Activated CD8-positive, alpha-beta memory T cell treated with anti-CD3 and anti-CD28 coated beads for 48 hours (primary cell): ENCODE measurements around the gene TNS3.

Experiments
- DNase-seq, 3 experiments: peaks; one replicate each; pipeline ENCODE4 v3.0.0-alpha.2; 2020; ENCODE audit warnings: low read depth in 2 of 3, low spot score in 2 of 3

Gene TNS3

DNA sequence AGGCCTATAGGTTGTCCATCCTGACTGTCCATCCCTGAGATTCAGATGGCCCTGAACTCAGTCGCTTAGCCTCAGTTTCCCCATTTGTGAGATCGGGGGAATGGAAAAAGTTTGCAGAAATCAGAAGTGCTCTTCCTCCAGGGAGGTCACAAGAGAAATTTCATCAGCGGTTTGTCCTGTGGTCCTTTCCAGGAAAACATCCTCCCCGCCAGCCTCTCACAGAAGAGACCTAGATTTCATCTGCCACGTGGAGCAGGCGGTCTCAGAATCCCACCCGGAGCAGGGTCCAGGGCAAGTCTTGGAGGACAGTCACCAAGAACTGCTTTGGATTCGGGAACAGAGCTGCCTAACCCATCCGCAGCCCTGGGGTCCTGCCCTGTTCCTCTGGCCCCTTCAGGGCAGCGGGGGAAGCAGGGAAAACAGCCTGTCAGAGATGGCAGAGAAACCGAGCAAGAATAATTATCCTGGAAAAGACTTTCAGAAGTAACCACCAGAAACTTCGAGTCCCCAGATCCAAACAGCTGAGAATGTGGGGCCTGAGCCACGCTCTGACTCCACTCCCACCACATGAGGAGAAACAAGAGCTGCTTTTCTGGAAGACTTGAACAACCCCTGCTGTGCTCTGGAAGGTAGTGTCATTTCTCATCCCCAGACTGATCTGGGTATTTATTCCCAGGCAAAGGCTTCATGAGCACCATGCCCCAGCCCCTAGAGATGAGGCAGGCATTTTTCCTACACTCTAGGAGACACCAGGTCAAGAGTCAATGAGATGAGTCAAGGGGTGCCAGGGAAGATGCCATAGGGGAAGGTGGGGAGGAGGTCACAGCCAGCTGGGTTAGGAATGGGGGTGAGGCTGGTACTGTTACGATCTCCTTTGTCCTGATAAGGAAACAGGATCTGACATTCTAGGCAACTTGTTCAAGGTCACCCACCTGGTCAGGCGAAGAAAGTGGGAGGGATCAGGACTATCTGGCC lies 1.1 kb upstream of the TNS3 start:
- DNase-seq, result no peak

DNA sequence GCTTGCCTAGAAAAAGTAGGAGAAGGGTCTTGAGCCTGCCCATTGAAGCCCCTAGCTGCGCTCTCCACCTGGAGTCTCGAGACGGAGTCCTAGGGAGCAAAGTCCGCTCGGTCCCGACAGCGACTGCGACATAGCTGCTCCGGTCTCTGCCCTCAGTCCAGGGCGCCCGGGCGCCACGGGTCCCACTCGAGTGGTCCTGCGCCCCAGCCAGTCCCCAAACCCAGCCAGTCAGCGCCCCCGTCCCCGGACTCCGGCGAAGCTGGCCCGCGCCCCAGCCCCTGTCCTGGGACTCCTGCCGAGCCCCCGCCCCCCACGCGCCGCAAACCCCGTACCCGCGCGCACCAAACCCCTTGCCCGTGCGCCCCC lies 490 bp downstream of the TNS3 start:
- no peak for DNase-seq

DNA sequence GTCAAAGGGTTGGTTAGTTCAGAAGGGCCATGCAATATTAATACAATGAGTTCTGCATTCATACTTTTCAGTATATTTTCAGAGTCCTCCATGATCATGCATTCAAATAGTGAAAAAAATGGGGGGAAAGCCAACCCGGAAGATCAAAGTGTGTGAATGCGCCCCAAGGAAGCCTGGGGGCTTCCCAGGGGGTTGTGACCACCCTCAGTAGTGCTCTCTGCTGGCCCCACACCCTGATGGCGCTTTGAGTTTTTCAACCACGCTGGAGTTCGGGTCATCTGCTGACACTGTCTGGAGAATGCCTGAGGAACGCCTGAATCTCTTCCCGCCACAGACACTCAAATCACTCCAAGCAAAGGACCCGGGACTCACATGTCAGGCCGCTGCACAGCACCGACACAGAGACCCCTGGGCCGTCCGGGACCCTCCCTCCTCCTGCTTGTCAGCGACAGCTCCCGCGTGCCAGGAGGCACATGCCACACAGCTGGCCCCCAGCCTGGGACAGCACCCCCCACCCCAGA lies 1.0 kb downstream of the TNS3 start:
- no peak for DNase-seq

DNA sequence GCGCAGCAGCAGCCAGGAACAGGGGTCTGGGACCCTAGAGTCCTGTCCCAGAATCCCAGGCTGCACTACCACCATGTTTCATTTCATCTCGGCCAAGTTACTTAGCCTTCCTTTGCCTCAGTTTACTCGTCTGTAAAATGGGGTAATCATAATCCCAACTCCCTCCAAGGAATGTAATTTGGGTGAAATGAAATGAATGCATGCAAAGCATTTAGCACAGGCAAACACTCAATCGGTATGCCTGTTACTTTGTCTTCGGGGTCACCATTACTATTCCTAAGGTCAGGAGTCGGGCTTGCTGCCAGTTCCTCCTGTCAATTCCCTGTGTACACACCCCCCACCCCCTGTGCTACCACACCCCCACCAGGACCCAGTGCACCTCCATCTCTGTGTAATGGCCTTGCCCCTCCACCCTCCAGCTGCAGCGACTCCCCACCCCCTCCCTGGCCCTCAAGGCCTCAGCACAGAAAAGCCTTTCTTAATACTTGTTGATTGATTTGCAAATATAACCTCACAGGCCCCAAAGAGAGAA lies 1.7 kb downstream of the TNS3 start:
- DNase-seq, result no peak

DNA sequence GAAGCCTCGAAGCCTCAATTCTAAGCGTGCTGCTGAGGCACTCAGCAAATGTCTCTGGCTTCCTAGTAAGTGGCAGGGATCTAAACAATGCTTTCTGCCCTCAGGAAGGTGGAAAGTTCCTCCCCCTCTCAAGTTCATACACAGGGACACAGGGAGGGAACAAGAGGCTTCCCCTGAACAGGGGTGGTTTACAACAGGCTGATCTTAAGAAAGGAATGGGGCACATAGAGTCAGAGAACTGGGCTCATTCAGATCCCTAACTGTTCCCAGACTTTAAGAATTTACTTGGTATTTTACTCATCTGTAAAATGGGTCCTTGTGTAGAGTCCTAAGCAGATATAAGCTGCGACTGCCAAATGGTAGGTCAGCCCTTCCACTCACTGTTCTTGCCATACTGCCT lies 2.5 kb downstream of the TNS3 start:
- DNase-seq, result no peak

DNA sequence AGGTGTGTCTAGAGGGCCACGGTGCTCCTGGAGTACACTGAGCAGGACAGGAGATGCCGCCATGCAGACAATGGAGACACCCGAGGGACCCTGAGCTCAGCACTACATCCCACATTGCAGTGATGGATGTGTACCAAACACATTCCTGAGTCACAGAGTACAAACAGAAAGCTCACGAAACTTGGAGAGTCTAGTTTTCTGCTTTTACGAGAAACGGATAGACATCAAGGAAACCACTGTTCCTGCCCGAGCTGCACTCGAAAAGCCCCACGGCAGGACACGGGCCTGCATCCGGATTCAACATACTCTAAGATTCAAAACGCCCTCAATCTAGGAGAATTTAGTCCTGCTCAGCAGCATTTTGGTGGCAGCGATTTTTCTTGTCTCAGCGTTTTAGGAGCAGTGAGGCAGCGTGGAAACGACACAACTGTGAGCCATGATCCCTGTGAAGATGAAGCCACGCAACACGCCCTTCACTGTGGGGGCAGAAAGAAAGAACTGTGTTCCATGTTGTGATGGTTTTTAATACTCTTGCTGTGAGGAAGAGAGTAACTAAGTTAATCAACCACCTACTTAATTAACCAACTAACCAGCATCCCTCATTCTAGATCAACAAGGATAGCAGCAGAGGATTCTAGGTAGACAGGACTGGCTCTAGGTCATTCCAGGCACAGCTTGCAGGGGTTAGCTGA lies 3.2 kb downstream of the TNS3 start:
- no peak for DNase-seq

DNA sequence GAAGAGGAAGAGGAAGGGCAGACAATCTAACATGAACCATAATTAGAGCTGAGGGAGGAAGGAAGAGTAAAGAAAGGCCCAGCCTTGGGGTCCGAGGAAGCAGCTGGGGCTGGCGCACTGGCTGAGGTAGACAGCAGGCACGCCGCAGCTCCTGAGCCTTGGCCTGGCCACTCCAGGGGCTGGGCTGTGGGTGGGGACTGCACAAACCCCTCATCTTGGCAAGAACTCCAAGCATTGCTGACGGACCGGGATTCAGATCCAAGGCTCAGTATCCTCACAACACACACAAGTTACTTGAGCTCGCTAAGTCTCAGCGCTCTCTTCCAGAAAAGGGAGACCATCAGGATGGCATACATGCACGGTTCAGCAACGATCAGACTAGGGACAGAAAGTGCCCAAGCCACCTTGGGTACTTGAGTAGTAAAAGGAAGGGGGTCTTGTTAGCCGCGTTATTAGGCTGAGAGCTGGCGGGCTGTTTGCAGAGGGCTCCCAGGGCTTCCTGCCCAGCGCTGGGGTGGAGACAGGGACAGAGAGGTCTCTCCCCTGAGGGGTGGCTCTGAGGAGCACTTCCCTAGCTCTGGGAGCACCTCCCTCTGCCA lies 4.5 kb downstream of the TNS3 start:
- DNase-seq, result no peak

DNA sequence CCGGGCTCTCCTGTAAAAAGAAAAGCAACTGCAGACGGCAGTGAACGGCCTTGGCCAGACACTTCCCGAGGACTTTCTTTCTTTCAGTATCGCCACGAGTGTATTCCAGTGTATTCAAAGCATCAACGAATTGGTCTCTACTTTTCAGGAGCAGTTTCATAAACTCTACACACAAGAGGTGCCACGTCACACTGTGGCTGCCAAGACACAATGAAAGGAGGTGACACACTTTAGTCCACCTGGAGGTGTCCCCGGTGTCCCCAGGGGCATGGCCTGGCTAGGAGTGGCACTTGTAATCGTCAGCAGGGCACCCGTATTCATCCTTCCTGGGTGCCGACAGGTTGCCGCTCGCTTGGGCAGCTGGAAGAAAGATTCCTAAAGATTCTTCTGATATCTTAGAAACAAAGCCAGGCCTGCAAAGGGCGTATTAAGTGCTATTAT lies 5.0 kb downstream of the TNS3 start:
- DNase-seq, result no peak

DNA sequence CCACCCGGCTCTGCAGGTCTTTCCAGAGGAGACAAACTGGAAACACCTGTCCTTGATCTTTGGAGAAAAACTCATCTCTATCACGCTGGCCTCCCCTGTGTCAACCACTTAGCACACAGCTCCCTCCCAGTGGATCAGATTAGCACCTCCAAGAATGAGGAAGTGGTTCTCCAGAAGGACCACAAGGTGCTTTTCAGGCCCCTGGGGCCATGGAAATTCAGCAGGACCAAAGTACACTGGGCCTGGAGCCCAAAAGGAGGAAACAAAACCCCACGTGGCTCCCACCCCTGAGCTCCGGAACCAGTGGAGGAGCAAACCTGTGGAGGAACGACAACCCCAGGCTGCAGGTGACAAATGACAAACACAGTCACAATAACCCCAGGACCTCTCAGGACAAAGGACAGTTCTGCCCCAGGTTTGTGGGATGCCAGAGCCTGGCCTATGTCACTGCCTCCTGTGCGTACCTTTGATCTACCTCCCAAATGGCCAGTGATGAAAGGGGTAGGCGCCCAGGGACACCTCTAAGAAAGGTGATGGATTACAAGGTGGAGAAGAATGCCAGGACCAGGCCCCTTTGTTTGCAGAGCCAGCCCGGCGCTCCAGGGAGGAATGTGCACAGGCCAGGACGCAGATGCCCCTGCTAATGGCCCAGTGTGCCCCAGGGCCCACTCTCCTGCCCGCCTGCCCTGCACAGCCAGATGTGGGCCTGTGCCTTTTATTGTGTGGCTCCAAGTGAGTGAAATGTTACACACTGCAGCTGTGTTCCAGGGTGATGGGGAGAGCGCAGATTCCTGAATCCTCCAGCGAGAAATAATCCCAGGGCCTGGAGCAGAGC lies 5.7 kb downstream of the TNS3 start:
- DNase-seq, result no peak

DNA sequence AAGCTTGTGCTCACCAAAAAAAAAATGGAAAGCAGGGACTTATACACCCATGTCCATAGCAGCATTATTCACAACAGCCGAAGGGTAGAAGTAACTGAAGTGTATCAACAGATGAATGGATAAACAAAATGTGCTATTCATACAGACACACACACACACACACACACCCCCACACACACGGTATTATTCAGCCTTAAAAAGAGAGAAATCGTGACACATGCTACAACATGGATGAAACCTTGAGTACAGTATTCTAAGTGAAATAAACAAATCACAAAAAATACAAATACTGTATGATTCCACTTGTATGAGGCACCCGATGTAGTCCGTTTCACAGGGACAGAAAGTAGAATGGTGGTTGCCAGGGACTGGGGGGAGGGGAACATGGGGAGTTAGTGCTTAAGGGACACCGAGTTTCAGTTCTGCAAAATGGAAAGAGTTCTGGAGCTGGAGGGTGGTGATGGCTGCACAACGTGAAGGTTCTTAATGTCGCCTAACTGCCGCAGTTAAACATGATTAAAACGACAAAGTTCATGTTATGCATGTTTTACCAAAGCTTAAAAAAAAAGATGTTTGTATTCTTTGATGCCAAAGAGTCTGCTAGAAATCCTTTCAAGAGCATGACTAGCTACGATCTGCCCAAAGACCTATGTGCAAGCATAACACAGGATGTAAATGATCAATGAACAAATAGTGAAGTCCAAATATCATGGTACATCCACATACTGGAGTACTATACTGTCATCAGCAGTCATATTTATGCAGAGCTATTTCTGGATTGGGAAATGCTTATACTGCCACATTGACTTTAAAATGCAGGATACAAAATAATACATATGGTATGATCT lies 7.2 kb downstream of the TNS3 start:
- no peak for DNase-seq

DNA sequence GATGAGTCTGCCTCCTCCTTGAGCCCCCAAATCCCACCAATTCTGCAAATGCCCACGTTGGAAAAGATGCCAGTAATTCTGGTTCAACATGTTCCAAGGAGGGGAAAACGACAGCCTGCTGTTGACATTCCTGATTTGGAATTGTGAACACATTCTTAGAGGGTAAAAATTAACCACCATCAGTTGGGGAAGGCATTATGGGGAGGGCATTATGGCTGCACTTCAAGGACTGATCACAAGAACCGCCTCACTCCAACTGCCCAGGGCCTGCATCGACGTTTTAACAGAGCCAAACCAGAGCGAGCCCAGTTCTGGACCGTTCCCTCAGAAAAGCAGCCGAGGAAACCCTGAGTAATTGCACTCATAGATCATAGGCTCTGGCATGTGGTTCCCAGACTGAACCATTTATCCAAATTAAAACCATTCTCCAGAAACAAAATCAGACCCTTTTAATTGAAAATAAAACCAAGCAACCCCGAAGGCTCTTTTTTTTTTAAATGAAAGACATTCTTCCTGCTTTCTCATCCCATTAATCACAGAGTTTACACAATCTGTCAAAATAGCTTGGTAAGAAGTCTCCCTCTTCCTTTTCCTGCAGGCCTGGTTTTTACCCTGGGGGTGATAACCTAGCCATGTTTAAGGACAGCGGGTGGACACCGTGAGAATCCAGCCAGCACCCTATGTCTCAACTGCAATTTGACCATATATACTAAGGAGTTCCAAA lies 8.0 kb downstream of the TNS3 start:
- DNase-seq, result no peak

DNA sequence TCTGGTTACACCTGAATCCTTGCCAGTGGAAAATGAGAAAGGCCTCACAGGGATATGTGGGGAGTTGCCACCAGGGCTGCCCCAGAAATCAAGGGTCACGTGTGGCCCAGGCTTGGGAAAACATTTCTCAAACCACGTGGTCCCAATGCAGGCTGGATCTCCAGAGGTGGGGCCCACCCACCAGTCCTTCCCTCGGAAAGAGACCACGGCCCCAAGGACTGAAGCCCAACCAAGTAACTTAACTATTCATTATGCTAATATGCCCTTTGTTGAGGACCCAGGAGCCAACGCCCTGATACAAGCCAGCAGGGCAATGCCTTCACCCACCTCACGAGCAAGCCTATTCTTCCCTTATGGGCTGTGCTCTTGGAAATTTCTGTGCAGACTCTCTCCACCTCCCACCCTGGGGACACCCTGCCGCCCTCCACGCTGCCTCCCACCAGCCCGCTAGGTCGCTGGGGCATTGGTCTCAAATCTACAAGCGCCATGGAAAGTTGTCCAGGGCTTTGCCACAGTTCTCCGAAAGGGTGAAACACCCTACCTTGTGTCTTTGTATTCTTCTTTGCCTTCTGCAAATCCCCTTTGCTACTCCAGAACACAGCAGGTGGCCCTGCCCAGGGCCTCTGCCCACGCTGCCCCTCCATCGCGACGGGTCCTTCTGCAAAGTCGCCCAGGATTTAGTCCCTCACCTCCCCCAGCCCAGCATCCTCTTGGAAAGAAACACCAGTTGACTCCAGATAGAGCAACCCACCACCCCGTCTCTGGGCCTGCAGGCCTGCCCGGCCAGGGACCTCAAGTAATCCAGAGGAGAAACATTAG lies 8.8 kb downstream of the TNS3 start:
- no peak for DNase-seq

DNA sequence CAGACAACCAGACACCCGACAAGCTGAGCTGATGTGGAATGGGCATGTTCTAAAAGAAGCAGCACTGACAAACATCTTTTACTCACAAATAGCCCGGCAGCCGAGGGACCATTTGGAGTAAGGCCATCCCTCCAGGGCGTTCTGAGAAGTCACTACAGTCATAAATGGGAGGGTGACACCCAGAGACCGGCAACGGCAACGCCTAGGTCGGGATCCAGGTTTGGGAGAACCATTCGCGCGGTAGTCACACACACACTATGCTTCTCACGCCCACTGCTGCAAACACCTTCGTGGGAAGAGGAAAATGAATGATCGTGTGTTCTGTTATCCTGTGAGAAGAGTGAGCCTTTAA lies 9.8 kb downstream of the TNS3 start:
- no peak for DNase-seq

DNA sequence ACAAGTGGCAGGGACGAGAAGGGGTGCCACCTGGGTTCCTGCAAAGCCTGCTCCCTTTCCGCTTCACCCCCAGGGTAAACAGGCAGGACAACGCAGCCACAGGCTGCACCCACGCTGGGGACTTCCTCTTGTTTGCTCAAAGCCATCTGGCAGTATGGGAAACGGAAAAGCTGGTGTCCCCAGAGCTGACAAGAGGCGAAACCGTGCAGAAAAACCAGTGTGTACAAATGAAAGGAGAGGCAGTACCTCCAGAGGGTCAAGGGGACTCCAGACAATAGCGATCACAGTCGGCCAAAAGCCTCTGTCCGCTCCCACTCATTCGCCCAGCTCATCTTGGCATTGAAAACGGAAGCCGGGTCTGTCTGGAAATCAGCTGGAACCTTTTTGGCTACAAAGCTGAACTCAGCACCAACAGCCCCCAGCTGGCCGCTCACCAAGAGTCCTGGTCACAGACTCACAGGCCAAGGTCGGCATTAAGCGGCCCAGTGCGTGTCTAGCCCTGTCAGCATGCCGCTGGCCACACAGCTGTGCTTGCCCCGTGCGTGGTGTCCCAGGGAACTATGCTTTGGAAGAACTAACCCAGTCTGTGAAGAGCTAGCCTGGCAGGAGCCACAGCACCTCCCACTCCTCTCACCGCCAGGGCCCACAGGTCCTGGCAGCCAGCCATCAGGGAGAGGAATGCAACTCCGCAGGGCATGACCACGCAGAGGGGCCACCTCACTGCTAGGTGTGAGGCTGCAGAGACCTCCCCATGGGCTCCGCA lies 10.4 kb downstream of the TNS3 start:
- no peak for DNase-seq

DNA sequence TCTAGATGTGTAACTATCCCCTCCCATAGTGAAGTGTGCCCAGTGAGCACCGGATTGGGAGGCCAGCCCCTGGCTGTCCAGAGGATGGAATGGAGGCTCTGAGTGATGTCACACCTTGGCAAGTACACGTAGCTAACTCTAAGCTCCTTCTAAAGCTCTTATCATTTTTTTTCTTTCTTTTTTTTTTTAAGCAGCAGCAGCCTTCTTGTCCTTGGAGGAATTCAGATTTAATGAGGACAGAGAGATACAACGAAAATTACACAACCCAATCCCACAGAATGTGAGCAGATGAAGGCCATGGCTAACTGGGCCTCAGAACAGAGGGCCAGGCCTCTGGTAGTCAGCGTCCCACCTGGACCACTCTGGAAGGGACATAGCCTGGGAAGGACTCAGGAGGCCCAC lies 11.3 kb downstream of the TNS3 start:
- DNase-seq, result no peak

DNA sequence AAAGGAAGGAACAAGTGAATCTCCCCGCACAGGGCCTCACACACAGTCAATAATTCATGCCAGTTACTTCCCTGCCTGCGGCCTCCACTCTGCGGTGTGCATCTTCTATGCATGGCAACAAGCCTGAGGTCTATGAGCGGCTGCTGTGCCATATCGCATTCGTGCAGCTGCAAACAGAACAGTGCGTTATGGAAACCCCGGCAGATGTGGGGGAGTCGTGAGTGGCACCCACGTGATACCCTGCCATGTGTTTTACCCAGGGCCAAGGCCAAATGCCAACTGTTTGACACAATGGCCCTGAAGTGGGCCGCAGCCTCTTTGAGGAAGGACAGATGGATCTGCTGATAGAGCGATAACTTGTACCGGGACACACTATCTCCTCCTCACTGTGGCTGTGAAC lies 13.4 kb downstream of the TNS3 start:
- no peak for DNase-seq

DNA sequence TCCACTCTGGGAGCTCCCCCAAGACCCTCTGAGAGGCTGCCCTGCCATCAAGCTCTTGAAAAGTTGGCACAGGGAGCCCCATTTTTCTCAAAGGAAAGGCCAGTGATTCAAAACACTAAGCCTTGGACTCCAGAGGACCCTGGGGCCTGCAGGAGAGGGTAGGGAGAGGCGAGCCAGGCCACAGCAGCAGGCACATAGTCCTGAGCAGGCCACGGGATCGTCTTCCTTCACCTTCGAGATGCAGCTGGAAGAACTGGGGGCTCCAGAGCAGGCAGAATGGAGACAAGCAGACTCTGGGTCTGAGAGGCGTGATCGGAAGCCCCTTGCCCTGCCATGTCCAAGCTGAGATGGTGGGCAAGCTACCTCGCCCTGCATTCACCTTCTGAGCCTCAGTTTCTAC lies 13.9 kb downstream of the TNS3 start:
- no peak for DNase-seq
